Skin of body (tissue), 2 donors: ENCODE results near the gene TMEM256. TPM values are rescaled to one million over a fixed set of nuclear protein-coding genes. Genes with fewer than 3 reads are reported as not detected.
A peak's percentile ranks its signal among the peaks of the same experiment; 100 is the strongest.

Source experiments
- DNase-seq: peaks from one replicate; lab custom pipeline; 2025; lab: John Stamatoyannopoulos, UW
- total RNA-seq: library from RNA; depleted of rRNA; stranded (reverse); fragments of >200 nt; gene quantifications from one replicate; pipeline ENCODE4 v1.2.3, GENCODE V29; 2014

Gene TMEM256
- total RNA-seq, 1 donor from 2014 or later = 75.9 TPM

DNA sequence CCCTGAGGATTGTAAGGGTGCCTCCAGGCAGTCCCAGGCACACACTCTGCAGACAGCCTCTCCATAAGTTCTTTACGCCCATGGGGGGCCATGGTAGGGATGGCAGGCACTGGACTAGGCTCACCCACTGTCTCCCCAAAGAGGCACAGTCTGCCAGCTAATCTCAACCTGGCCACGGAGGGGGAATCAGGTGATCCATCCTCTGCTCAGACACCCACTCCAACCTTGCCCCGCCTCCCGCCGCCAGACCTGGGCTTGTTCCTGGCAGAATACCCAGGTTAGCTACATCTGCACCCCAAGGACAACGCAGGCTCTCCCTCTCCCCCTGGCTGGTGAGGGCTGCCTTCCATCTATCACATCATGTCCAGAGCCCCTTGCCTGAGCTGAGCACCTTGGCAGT lies 5.0 kb upstream of the TMEM256 start:
- no peak for DNase-seq

GRCh38 chr17:7408252-7408727 lies 4.4 kb upstream of the TMEM256 start:
- DNase-seq = no peak

- DNase-seq = no peak
Measured at GRCh38 chr17:7407485-7408251, 3.8 kb upstream of the TMEM256 start, which contains the start of gene NLGN2. Gene NLGN2, plus strand, starts transcription at chr17:7407845. Its CDS starts 411 bp downstream, at chr17:7408256.

- no peak for DNase-seq
Measured at GRCh38 chr17:7407082-7407481, 3.2 kb upstream of the TMEM256 start.

- DNase-seq = no peak
Measured at GRCh38 chr17:7406235-7406825, 2.4 kb upstream of the TMEM256 start.

- no peak for DNase-seq
Measured at GRCh38 chr17:7405350-7406234, 1.7 kb upstream of the TMEM256 start.

DNA sequence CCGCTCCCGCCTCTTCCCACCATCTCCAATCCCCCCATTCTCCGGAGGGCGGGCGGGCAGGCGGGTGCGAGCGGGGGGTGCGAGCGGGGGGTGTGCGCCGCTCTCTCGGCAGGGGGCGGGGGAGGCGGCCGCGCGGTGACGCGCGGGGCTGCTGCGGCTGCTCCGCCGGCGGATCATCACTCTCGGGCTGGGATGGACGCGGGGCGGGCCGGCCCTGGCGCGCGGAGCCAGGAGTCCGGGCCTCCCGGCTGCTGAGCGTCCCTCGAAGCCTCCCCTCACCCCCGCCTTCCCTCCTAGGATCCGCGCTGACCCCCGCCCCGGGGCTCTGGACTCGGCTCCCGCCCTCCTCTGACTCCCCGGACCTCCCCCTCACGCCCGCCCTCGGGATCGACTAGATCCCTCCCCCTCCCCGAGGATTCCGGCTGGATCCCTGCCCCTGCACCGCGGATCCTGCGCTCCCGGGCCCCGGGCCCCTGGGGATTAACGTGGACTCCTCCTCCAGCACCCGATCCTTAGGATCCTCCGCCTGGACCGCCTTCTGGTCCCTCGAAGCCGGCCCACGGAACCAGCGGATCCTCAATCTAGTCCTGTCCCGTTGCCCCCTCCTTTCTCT lies 946 bp upstream of the TMEM256 start:
- DNase-seq = peak; percentile 88

DNA sequence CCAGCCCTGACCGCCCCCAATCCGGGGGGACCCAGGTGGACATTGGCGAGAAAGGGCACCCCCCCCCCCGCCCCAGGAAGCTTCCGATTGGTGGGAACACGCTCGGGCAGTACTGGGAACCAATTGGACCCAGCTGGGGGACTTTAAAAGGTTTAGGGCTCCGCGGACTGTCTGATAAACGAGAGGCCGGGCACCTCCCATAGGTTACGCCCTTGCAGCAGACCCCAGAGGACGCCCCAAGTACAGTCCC lies 245 bp downstream of the TMEM256 start:
- DNase-seq = no peak

DNA sequence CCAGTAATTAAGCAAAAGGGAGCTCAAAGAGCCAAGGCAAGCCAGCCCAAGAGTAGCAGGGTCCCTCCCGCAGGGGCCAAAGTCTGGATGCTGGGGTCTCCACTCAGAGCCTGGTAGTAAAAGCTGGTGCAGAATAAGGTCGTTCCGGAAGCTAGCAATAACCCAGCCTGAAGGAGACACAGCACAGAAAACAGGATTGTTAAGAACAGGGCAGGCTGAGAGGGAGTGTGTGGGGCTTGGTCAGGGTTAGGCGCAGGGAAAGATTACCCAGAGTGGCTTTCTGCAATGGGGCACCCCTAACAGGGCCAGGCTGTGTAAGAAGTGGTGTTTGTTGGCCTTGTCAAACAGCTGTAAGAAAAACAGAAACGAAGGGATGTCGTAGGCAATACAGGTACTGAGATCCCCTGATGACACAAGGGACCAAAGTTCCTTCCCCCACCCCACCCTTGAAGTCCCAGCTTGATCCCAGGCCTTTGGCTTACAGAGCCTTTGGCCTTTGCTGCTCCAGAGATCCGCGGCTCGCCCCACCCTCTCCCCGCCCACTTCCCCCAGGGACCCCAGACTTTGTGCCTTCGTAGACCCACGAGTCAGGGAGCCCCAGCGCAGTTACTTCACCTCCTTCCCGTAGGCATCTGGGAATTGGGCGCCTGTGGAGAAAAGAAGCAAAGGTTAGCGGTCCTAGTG lies 712 bp downstream of the TMEM256 start:
- peak; percentile 59 for DNase-seq

GRCh38 chr17:7398612-7399011 lies 5.3 kb downstream of the TMEM256 start:
- DNase-seq = no peak

GRCh38 chr17:7396147-7396546 lies 7.8 kb downstream of the TMEM256 start:
- DNase-seq = no peak

DNA sequence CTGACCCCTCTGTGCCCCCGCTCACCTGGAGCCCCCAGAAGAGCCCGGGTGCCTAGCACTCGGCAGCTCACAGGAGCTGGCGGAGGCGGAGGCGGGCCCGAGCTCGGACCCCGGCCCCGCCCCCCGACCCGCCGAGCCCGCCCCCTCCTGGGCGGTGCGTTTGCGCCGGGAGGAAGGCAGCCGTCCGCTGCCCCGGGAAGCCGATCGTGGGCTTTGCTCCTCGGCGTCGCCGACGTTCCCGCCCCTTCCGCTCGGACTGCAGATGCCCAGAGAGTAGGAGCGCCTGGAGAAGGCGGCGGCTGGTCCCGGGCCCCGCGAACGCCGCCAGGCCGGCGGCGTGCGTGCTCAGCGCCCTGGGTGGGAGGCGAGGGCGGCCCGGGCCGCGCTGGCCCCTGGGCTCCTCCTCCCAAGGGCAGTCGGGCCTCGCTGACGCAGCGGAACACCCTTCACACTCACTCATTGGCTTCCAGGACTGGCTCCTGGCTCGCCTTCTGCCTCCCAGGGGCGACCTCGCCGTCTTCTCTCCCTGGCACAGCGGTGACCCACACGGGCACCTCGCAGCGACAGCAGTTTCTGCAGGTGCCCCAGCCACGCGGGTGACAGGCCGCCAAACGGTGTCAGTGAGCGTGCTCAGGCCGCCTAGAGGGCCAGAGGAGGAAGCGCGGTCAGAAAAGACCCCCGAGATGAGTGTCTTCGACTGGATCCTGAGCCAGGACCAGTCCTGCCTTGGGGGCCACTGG lies 9.3 kb downstream of the TMEM256 start, which contains the start of gene PLSCR3:
PLSCR3 (minus strand) TSS at position 74 of the 740 bp plus-strand sequence. CDS start 415 bp downstream, outside the sequence.
- peak; percentile 54 for DNase-seq

GRCh38 chr17:7393613-7394451 lies 10.1 kb downstream of the TMEM256 start:
- no peak for DNase-seq

DNA sequence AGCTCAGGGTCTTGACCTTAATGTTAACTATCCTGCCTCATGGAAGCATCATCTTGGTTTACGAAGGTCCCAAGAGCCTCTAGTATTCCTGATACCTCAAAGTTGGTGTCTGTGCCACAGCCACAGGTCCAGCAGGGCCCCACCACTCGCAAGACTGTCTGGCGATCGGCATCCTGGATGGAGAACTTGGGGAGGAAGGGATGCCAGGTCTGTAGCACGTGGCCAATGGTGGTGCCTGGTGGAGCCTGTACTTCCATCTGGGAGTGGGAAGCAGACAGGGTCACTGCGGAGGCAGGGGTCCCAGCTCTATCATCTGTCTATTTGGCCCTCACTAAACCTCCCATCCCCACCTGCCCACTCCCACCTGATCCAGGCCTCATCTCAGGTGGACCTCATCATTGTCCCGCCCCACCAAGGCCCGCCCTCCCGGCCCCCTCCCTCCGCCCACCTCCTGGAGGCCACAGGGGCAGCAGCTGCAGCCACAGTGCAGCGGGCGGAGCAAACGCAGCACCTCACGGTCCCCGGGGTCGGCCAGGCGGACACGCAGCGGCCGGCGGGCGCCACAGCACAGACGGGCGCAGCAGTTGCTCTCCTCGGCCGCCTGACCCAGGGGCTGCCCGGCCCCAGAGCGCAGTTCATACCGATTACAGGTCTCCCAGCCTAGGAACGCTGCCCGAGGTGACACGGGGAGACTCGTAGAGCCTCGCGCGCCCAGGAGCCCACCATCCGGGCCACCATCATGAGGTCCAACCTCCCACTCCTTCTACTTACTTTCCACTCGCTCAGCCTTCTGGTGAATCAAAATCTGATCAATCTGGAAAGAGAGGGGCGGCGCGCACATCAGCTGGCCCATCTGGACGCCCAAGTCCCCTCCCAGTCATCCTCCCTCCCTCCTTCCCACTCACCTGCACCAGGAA lies 10.9 kb downstream of the TMEM256 start:
- DNase-seq = no peak

GRCh38 chr17:7391307-7391706 lies 12.6 kb downstream of the TMEM256 start:
- DNase-seq = no peak

GRCh38 chr17:7389924-7390910 lies 13.7 kb downstream of the TMEM256 start:
- no peak for DNase-seq

- DNase-seq = no peak
Measured at GRCh38 chr17:7388856-7389255, 15.0 kb downstream of the TMEM256 start.
